ENCODE data around the gene MYRIP.

- TF ChIP-seq CTCF (conservative IDR thresholded peaks at IDR 0.05) (no peak), ZFX (IDR thresholded peaks at IDR 0.05) (no peak)
These were observed 34.0 kb downstream of the MYRIP start for GRCh38 chr3:39843440-39843839.

All from C4-2B (cell line).